Neural progenitor cell (in vitro differentiated cells): ENCODE results near the gene RNASE4.

ENCODE experiments used
- EZH2 ChIP-seq: fragments of 200-600 bp; sonication (generic); IDR thresholded peaks from 2 replicates; pipeline ENCODE4 v1.6.1; 2017; ENCODE audit warnings: antibody characterized with exemption, mild to moderate bottlenecking, moderate library complexity
- EZH2phosphoT487 ChIP-seq: fragments of 200-600 bp; sonication (generic); IDR thresholded peaks from 2 replicates; pipeline ENCODE4 v1.6.1; 2017; ENCODE audit warnings: antibody characterized with exemption
- TF ChIP-seq, protein P1 (sequence below): fragments of 200-600 bp; sonication (generic); IDR thresholded peaks from 2 replicates; pipeline ENCODE4 v1.5.1; 2017; ENCODE audit warnings: antibody characterized with exemption, mild to moderate bottlenecking

DNA sequence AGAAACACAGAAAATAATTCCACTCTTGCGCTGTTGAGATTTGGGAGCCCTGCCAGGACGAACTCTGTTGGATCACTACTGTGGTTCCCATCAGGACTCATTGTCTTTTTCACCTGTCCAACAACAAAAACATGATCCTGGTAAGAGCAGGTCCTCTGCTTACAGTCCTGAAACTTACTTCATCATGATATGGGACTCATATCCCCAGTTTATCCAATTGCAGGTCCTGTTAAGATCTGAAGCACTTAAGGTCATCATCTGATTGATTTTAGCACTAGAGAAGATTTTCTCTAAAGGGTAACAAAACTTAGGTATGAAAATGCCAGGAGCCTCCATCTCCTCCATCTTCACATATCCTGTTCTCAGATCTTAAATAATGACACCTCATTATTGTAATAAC is 42.8 kb upstream of the RNASE4 start, which contains the start of gene OR6S1:
- TF ChIP-seq EZH2phosphoT487 (no peak), EZH2 (no peak)
- TF ChIP-seq, protein P1, sequence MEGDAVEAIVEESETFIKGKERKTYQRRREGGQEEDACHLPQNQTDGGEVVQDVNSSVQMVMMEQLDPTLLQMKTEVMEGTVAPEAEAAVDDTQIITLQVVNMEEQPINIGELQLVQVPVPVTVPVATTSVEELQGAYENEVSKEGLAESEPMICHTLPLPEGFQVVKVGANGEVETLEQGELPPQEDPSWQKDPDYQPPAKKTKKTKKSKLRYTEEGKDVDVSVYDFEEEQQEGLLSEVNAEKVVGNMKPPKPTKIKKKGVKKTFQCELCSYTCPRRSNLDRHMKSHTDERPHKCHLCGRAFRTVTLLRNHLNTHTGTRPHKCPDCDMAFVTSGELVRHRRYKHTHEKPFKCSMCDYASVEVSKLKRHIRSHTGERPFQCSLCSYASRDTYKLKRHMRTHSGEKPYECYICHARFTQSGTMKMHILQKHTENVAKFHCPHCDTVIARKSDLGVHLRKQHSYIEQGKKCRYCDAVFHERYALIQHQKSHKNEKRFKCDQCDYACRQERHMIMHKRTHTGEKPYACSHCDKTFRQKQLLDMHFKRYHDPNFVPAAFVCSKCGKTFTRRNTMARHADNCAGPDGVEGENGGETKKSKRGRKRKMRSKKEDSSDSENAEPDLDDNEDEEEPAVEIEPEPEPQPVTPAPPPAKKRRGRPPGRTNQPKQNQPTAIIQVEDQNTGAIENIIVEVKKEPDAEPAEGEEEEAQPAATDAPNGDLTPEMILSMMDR, result no peak
